ENCODE measurements around the gene PTPRN2. TPM values are rescaled to one million over a fixed set of nuclear protein-coding genes. Genes with fewer than 3 reads are reported as not detected.

PTPRN2 gene
- total RNA-seq, 2 experiments from 2014 or later: 0.46 to 0.51 TPM

GRCh38 chr7:157856873-157857577 is 730.6 kb downstream of the PTPRN2 start:
- ATAC-seq (no peak), DNase-seq (no peak)
- no peaks in the 10 kb centered on the region for H3K9me3 Mint-ChIP-seq (ENCODE audit: low read depth)
- ChIA-PET CTCF (interaction anchor here (0.6 kb wide), 1 partner anchor 1079 kb away, joined by 3 read pairs; no protein-coding TSS in a partner anchor), POLR2A (no interaction called here)
- H3K4me1 Mint-ChIP-seq: peaks cover 10% of the 10 kb centered on the region
- intact Hi-C loops (cut with DNase I, micrococcal nuclease): no loop called here
- H3K27ac Mint-ChIP-seq: no peak overlapping the region
- H3K27me3 Mint-ChIP-seq: no peaks in the 10 kb centered on the region
- no peaks in the 10 kb centered on the region for H3K36me3 Mint-ChIP-seq (ENCODE audit: low read depth)
- no peak overlapping the region for H3K4me3 Mint-ChIP-seq

- H3K9me3 Mint-ChIP-seq (ENCODE audit: low read depth): no peaks in the 10 kb centered on the region
- intact Hi-C loops (cut with DNase I, micrococcal nuclease): no loop called here
- H3K4me1 Mint-ChIP-seq: peaks cover 18% of the 10 kb centered on the region
- CTCF ChIA-PET: interaction anchor here (0.8 kb wide), 1 partner anchor 502 kb away, joined by 3 read pairs; no protein-coding TSS in a partner anchor
- H3K27me3 Mint-ChIP-seq: no peaks in the 10 kb centered on the region
- no peak overlapping the region for H3K27ac Mint-ChIP-seq
- H3K36me3 Mint-ChIP-seq (ENCODE audit: low read depth): no peaks in the 10 kb centered on the region
- POLR2A ChIA-PET: no interaction called here
- ATAC-seq (no peak), DNase-seq (no peak)
- no peak overlapping the region for H3K4me3 Mint-ChIP-seq
Measured at GRCh38 chr7:157855452-157856213, 732.0 kb downstream of the PTPRN2 start.

GRCh38 chr7:157855016-157855415 is 732.6 kb downstream of the PTPRN2 start:
- ChIA-PET POLR2A (no interaction called here), CTCF (interaction anchor here (0.6 to 0.8 kb wide), 2 partner anchors 422 to 503 kb away, joined by 3 read pairs; no protein-coding TSS in a partner anchor)
- Mint-ChIP-seq H3K4me1 (peaks cover 17% of the 10 kb centered on the region), H3K27me3 (no peaks in the 10 kb centered on the region), H3K36me3 (ENCODE audit: low read depth) (no peaks in the 10 kb centered on the region), H3K4me3 (no peak overlapping the region), H3K9me3 (ENCODE audit: low read depth) (no peaks in the 10 kb centered on the region), H3K27ac (no peak overlapping the region)
- DNase-seq: no peak
- intact Hi-C loops (cut with DNase I, micrococcal nuclease): no loop called here
- no peak for ATAC-seq

- no peaks in the 10 kb centered on the region for H3K9me3 Mint-ChIP-seq (ENCODE audit: low read depth)
Measured at GRCh38 chr7:157854066-157854891, 733.3 kb downstream of the PTPRN2 start.

GRCh38 chr7:157853789-157854065 is 733.9 kb downstream of the PTPRN2 start:
- no peaks in the 10 kb centered on the region for H3K9me3 Mint-ChIP-seq (ENCODE audit: low read depth)
- no peak for DNase-seq
- CTCF ChIA-PET: no interaction called here

More at GRCh38 chr7:157854066-157854891, 733.3 kb downstream of the PTPRN2 start:
- CTCF ChIA-PET: interaction anchor here (0.6 kb wide), 1 partner anchor 421 kb away, joined by 3 read pairs; no protein-coding TSS in a partner anchor
- H3K4me3 Mint-ChIP-seq: no peak overlapping the region
- ATAC-seq: no peak
- no peaks in the 10 kb centered on the region for H3K36me3 Mint-ChIP-seq (ENCODE audit: low read depth)
- POLR2A ChIA-PET: no interaction called here
- intact Hi-C loops (cut with DNase I, micrococcal nuclease): no loop called here
- DNase-seq: no peak
- H3K4me1 Mint-ChIP-seq: peaks cover 17% of the 10 kb centered on the region
- no peak overlapping the region for H3K27ac Mint-ChIP-seq
- H3K27me3 Mint-ChIP-seq: no peaks in the 10 kb centered on the region

GRCh38 chr7:157853076-157853788 is 734.4 kb downstream of the PTPRN2 start:
- ChIA-PET POLR2A (no interaction called here), CTCF (interaction anchor here (1.5 kb wide), 1 partner anchor 8 kb away, joined by 5 read pairs; no protein-coding TSS in a partner anchor)
- no peak overlapping the region for H3K27ac Mint-ChIP-seq
- intact Hi-C loops (cut with DNase I, micrococcal nuclease): no loop called here
- H3K27me3 Mint-ChIP-seq: no peaks in the 10 kb centered on the region
- H3K9me3 Mint-ChIP-seq (ENCODE audit: low read depth): no peaks in the 10 kb centered on the region
- no peaks in the 10 kb centered on the region for H3K36me3 Mint-ChIP-seq (ENCODE audit: low read depth)
- no peak overlapping the region for H3K4me3 Mint-ChIP-seq
- DNase-seq (no peak), ATAC-seq (no peak)
- peaks cover 17% of the 10 kb centered on the region for H3K4me1 Mint-ChIP-seq

More at GRCh38 chr7:157853789-157854065, 733.9 kb downstream of the PTPRN2 start:
- Mint-ChIP-seq H3K27me3 (no peaks in the 10 kb centered on the region), H3K4me1 (peaks cover 17% of the 10 kb centered on the region), H3K36me3 (ENCODE audit: low read depth) (no peaks in the 10 kb centered on the region), H3K4me3 (no peak overlapping the region), H3K27ac (no peak overlapping the region)
- intact Hi-C loops (cut with DNase I, micrococcal nuclease): no loop called here
- POLR2A ChIA-PET: no interaction called here
- ATAC-seq: no peak

GRCh38 chr7:157851501-157852067 is 736.0 kb downstream of the PTPRN2 start:
- Mint-ChIP-seq H3K4me3 (peak overlapping the region; percentile 47), H3K27me3 (no peaks in the 10 kb centered on the region), H3K36me3 (ENCODE audit: low read depth) (no peaks in the 10 kb centered on the region), H3K9me3 (ENCODE audit: low read depth) (no peaks in the 10 kb centered on the region), H3K27ac (peak overlapping the region; percentile 84), H3K4me1 (peaks cover 14% of the 10 kb centered on the region)
- POLR2A ChIA-PET: no interaction called here
- DNase-seq: peak; percentile 93
- CTCF ChIA-PET: interaction anchor here (0.7 to 1.5 kb wide), 2 partner anchors 10 to 266 kb away, joined by 3 to 5 read pairs; no protein-coding TSS in a partner anchor
- peak; percentile 99 for ATAC-seq
- intact Hi-C loops (cut with DNase I, micrococcal nuclease): loop anchor here in 1 of 2 experiments (1.0 kb wide), 1 partner anchor 24 kb away; no protein-coding TSS in a partner anchor

GRCh38 chr7:157850481-157851444 is 736.9 kb downstream of the PTPRN2 start:
- Mint-ChIP-seq H3K27me3 (no peaks in the 10 kb centered on the region), H3K36me3 (ENCODE audit: low read depth) (no peaks in the 10 kb centered on the region), H3K4me3 (peak overlapping the region; percentile 47), H3K9me3 (ENCODE audit: low read depth) (no peaks in the 10 kb centered on the region), H3K27ac (peak overlapping the region; percentile 84), H3K4me1 (peaks cover 17% of the 10 kb centered on the region)
- ChIA-PET CTCF (no interaction called here), POLR2A (no interaction called here)
- ATAC-seq (no peak), DNase-seq (no peak)
- intact Hi-C loops (cut with DNase I, micrococcal nuclease): loop anchor here in 1 of 2 experiments (1.0 kb wide), 1 partner anchor 23 kb away; no protein-coding TSS in a partner anchor

- no peaks in the 10 kb centered on the region for H3K27me3 Mint-ChIP-seq
- CTCF ChIA-PET: no interaction called here
- DNase-seq (no peak), ATAC-seq (no peak)
- H3K4me1 Mint-ChIP-seq: peaks cover 17% of the 10 kb centered on the region
- no peaks in the 10 kb centered on the region for H3K9me3 Mint-ChIP-seq (ENCODE audit: low read depth)
- intact Hi-C loops (cut with DNase I, micrococcal nuclease): no loop called here
- no peak overlapping the region for H3K4me3 Mint-ChIP-seq
- no peaks in the 10 kb centered on the region for H3K36me3 Mint-ChIP-seq (ENCODE audit: low read depth)
- POLR2A ChIA-PET: no interaction called here
- H3K27ac Mint-ChIP-seq: no peak overlapping the region
Measured at GRCh38 chr7:157849726-157850125, 737.9 kb downstream of the PTPRN2 start.

- CTCF ChIA-PET: no interaction called here
- POLR2A ChIA-PET: no interaction called here
- H3K36me3 Mint-ChIP-seq (ENCODE audit: low read depth): no peaks in the 10 kb centered on the region
- peaks cover 17% of the 10 kb centered on the region for H3K4me1 Mint-ChIP-seq
- H3K9me3 Mint-ChIP-seq (ENCODE audit: low read depth): no peaks in the 10 kb centered on the region
- H3K27ac Mint-ChIP-seq: no peak overlapping the region
- no peak overlapping the region for H3K4me3 Mint-ChIP-seq
- no peaks in the 10 kb centered on the region for H3K27me3 Mint-ChIP-seq
- intact Hi-C loops (cut with DNase I, micrococcal nuclease): no loop called here
- DNase-seq (no peak), ATAC-seq (no peak)
Measured at GRCh38 chr7:157849341-157849596, 738.4 kb downstream of the PTPRN2 start.
